GM18507 (cell line): ENCODE results near the gene THAP3.
"Not testable (repeated sequence)": the region's sequence is repeated elsewhere in the genome, so short reads cannot be mapped to it uniquely, and the experiment has no call there.

Experiments
- DNase-seq: peaks from one replicate; pipeline ENCODE4 v3.0.0; 2011; ENCODE audit warnings: low read depth; ENCODE audit not compliant: insufficient read length; ENCODE audit errors: extremely low spot score
- FAIRE-seq: peaks from 2 replicates; lab custom pipeline; 2011; peaks lifted over from hg19 to GRCh38; lab: Jason Lieb, UNC

The THAP3 gene

DNA sequence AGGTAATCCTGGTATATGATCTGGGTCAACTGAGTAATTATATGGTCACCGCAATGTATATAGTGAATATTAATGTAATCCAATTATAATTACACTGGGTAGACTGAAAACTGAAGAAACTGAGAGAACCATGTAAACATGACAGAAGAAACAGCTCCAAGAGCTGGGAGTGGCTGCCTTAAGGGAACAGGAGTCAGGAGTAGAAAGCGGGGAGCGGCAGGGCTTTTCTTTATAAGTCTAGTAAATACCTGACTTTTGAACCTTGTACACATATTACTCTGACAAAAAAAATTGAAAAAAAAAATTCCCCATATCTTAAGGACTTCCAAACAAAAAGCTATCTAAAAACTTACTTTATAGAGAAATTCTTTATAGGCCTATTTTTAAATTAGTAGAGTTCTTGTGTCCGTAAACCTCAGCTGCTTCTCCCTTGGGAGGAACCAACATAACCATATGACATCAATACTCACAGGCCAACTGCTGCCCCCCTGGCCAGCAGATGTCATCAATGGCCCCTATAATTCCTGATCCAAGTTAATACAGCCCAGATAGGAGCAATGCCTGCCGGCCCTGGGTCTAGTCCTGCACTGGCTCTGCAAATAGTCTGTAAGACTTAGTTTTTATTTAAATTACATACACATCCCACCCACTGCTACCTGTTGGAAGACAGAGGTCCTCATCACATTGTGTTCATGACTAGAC, 33.8 kb downstream of the THAP3 start:
- DNase-seq (no peak), FAIRE-seq (no peak)

DNA sequence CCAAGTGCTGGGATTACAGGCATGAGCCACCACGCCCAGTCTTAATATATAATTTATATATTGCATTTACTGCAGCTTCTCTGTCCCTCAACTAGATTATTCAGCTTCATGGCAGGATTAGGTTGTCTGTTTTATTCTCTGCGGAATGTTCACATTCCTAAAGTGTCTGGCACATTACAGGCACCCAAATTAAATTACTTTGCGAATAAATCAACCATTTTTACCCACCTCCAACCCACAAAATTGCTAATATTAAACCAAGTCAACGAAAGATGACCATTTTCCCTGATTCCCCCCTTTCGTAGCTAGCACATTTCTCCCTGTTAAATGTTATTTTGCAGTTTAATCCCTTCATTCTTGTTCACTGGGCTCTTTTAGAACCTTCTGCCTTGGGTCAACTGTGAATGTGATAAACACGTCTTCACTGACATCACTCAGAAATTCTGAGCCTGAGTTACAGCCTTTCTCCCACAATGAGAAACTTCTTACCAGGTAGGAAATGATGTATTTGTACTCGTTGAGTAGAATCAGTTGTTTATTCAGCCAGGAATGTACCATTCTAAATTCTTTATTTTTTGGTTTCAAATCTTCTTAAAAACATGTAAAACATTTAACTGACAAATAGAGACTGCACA, 35.9 kb downstream of the THAP3 start:
- FAIRE-seq (no peak), DNase-seq (no peak)

DNA sequence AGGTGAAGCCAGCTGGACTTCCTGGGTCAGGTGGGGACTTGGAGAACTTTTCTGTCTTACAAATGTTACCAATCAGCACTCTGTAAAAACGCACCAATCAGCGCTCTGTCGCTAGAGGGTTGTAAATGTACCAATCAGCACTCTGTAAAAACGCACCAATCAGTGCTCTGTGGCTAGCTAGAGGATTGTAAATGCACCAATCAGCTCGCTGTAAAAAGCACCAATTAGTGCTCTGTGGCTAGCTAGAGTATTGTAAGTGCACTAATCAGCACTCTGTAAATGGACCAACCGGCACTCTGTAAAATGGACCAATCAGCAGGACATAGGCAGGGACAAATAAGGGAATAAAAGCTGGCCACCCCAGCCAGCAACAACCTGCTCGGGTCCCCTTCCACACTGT, 37.8 kb downstream of the THAP3 start:
- not testable (repeated sequence) for DNase-seq, FAIRE-seq

DNA sequence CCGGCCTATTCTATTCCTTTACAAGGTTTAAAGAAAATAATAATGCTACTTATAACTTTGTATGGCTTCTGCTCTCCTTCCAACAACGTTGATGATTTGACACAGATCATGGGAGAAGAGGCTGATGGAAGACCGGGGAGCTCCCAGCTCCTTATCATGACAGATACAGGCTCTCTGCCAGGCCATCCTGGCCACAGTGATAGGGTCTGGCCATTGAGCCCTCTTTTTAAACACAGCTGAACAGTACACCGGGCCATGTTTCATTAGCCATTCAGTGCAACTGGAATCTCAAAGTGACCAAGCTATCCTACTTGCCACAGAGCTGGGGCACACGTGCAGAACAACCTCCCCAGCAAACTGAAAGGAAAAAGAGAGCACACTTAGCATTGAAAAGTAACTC, 42.0 kb downstream of the THAP3 start:
- FAIRE-seq (no peak), DNase-seq (no peak)

DNA sequence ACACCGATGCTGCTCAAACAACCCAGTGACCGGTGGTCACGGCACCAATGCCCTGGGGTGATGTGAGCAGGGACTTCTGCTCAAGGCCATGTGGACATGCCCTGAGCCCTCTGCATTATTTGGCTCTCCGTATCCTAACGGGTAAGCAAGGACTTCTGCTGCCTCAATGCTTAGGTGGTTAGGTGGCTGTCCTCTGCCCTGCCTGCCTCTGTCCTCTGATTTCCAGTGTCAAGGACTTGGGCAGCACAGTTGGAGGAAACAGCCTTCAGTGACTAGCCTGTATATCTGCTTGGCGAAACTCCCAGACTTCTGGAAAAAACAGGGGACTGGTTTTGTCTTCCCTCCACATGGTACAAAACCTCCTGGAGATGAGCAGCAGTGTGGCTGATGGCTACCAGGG, 42.5 kb downstream of the THAP3 start:
- FAIRE-seq, result no peak

DNA sequence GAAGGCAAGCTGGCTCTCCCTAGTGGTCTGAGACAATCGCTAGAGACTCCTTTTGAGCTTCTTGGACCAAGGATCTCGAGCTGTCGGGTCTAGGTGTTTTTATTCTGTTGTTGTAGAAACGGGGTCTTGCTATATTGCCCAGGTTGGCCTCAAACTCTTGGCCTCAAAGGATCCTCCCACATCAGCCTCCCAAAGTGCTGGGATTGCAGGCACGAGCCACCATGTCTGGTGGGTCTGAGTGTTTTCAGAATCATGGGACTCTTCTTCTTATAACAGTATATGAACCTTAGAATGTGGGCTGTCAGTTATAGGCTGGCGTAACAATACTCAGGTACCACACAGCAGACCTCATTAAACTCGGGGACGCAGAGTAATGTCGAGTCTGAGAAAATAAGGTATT, 43.8 kb downstream of the THAP3 start:
- FAIRE-seq, result no peak

More for the DNA sequence above, 42.5 kb downstream of the THAP3 start:
- no peak for DNase-seq

DNA sequence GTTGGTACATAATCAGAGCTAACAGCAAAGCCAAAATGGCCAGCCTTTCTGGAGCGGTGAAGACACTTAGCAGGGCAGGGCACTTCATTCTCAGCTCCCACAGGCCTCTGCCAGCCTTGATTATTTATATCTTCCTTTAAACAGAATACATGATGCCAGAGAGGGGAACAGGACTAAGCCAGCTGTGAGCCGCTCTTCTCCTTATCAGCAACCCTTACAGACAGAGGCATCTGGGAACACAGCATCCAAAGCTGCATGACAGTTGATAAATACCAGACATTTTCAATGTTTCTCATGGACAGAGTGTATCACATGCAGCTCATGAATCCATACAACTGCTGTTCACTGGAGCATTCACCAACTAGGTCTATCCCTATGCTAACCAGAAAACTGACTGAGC, 47.9 kb downstream of the THAP3 start:
- DNase-seq, result no peak
- no peak for FAIRE-seq

More for the DNA sequence above, 43.8 kb downstream of the THAP3 start:
- no peak for DNase-seq

DNA sequence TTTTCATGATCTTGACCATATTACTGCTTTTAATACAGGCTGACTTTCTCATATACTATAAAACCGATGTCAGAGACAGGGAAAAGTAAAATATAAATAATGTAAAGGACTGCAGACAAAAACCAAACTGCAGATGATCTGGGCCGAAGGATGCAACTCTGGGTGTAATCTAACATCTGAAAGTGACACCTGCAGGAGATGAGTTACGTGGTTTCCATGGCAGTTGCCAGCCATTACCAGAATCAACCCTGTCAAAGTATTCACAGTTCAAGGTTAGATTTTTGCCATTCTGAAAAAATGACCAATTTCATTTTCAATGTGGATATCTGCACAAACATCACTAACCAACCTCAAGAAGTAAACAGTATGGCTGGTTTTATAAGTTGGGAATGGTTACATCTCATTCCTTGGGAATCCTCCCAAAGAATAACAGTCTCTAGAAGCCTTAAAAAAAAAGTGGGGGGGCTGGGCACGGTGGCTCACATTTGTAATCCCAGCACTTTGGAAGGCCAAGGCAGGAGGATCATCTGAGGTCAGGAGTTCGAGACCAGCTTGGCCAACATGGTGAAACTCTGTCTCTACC, 49.2 kb downstream of the THAP3 start:
- no peak for FAIRE-seq
- no peak for DNase-seq

DNA sequence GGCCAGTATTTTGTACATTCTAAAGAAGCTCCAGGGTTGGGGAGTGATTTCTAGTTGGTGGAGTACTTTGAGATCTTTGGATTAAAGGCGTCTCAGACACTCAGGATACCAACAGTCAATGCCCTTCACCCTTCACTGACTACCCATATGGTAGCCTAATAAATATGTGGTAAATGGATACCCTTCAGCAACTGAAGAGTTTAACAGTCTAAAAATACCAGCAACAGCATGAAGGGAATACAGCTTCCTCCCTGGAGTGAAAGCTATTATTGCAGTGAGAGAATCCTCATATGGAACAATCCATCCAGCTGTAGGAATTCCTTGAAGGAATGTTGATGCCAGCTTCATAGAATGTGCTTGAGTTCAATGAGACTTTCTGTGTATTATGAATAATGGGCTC, 50.1 kb downstream of the THAP3 start:
- DNase-seq (no peak), FAIRE-seq (no peak)

DNA sequence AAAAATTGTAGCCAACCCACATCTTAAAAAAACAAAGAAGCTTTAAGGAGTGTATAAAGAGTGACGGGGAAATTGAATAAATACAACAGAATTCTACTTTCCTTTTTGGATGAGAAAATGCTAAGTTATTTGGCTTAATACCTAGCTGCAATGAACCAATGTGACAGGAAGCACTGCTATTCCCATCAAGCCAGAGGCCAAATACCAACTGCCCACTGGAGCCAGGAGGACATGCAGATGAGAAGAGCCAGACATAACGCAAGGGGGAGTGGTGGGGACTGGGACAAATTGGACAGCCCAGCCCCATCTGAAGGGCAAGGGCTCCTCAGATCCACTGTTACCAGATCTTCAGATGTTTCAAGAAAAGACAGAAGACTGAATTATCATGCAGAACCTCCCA, 51.3 kb downstream of the THAP3 start:
- FAIRE-seq (no peak), DNase-seq (no peak)
